HG02870 (cell line): ENCODE measurements around the gene MCM9.
A peak's percentile ranks its signal among the peaks of the same experiment; 100 is the strongest.

Experiments
- ATAC-seq: cut with Tn5 transposase; IDR thresholded peaks from one replicate; pipeline ENCODE4 v1.9.1; 2021; ENCODE audit warnings: mild to moderate bottlenecking, moderate library complexity; ENCODE audit not compliant: unreplicated experiment

The MCM9 gene

DNA sequence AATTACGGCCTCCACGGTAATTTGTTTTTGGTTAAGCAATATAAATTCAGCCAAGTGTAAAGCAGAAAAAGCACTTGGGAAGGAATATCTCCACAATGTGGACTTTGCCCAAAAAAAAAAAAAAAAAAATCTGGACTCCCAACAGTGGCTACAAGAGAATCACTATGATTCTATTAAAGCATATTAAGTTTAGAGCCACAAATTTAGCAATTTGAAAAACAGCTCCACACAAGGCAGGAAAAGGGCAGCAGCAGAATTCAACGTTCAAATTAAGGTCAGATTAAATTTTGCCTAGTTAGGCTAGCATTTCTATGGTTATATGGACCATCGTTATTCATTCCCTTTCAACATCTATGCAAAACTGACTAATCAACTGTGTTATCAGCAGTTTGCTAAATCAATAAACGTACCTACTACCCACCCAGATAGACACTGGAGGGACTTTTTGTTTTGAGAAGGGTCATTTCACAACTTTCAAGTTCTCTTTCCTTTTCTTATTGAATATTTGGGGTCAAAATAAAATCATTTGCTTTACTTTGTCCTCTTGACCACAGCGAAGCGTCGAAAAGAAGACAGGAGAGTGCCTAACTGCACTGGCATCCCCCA is 1.0 kb downstream of the MCM9 start:
- no peak for ATAC-seq

DNA sequence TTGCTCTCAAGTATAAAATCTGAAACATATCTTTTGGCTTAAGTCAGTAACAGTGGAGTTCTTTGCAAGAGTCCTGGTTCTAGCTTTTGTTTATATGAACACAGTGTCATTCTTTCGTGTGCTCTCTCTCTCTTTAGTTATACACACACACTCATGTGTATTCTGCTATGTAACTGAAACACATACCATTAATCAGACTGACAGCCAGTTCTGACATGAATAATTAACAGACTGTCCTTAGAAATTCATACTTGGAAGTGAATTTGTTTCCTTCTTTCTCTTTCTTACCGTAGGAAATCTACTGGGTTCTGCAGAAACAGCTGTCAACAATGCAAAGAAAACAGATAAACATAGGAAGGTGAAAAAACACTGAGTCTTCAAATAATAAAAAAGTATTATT is 2.5 kb downstream of the MCM9 start:
- no peak for ATAC-seq

DNA sequence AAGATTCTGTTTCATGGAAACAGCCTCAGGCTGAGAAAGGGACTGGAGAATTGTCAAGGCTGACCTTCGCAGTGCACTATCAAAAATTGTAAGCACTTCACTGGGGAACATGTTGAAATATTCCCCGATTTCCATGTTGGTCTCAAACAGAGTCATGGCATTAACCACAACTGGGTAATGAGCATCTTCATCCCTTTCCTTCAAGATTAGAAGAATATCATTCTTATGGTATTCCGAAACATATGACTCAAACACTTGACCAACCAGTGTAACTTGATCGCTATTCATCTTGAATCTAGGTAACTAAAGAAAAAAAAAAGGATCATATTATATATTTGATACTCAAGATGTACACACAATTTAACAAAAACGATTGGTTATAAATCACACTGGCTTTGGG is 3.5 kb downstream of the MCM9 start:
- ATAC-seq, result no peak

DNA sequence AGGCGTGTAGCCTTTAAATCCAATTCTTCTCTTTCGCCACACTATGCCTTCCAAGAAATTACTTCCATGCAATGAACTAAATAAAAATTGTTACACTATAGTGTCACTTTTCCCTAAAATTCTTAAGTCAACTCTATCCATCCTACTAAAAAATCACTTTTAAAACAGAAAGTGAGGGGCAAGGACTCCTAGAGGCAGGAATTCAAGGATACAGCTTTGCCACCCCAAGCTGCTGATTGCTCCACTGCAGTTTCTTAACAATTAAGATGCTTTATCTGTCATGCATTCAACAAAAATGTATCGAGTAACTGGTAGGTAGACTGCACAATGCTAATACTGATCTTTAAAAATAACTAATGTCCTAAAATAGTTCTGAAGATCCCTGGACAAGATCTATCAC is 4.3 kb downstream of the MCM9 start:
- no peak for ATAC-seq

DNA sequence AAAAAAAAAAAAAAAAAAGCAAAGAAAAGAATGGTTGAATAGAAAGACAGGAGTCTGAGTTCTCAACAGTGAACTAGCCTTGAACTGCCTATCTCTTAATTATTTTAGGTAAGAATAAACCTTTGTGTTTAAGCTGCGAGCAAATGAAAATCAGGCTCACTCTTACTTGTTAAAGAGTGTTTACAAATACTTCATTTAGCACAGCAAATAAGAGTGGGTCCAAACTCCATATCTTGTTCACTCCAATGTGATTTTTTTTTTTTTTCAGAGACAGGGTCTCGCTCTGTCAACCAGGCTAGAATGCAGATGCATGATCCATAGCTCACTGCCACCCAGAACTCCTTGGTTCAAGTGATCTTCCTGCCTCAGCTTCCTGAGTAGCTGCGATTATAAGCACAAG is 11.9 kb downstream of the MCM9 start:
- no peak for ATAC-seq

DNA sequence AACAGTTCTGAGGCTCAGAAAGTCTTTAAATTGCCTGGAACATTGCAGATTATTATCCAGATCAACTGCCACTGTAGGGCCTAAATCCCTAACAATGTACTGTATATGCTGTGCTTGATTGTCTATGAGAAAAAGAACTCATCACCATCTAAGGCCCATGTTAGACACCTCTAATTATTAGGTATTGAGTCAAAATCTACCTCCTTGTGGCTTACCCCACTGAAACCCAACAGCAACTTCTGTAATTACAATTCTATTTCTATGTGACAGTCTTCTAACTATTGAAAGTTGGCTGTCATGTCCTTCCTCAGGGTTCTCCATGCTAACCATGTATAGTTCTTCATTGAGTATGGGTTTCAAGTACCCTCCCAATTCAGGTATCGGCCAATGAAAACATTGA is 13.9 kb downstream of the MCM9 start:
- ATAC-seq, result peak; percentile 94

DNA sequence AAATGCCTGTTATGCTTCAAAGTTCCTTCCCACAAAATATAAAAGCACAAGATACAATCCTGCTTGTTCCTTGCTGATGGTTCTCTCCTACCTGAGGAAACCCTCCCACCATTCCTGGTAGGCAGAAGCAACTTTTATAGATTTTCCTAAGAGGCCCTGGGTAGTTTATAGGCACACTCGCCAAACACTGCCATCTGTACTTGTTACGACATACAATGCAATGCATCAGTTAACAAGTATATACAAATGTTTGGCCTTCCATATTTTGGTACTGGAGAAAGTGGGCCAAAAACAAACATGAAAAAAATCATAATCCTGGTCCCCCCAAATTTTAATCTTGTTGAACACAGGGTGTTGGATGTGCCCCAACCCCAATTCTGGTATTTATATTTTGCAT is 16.6 kb downstream of the MCM9 start:
- ATAC-seq, result no peak

DNA sequence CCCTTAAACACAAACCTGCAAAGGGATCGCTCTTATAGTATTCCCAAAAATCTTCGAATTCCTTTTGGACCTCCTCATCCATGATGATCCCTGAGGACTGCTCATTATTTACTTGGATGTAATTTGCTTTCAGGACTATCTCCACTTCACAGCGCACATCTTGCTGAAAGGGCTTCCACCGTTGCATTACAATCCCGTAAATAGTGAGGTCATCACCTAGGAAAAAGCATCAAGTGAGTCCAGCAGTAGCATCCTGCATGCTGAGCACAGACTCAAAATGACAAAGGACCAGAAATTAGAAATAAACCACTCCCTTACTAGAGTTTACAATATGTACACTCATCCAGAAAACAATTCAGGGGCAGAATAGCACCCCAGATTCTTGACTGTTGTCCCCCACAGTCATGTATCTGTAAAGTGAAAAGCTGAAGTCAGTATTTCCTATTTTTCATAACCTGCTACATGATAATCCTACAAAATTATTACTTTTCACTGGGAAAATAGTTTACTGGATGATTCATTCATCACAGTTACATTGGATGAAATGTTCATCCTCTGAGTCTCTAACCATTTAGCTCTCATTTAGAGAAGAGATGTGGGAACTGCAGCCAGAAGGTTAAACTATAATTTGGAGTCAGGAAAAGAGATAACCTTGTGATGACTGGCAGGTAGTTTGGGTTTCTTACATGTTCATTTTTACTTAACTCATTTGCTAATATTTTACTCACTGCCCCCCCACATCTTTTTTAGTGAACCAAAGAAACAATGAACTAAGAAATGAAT is 17.2 kb downstream of the MCM9 start:
- ATAC-seq, result no peak

DNA sequence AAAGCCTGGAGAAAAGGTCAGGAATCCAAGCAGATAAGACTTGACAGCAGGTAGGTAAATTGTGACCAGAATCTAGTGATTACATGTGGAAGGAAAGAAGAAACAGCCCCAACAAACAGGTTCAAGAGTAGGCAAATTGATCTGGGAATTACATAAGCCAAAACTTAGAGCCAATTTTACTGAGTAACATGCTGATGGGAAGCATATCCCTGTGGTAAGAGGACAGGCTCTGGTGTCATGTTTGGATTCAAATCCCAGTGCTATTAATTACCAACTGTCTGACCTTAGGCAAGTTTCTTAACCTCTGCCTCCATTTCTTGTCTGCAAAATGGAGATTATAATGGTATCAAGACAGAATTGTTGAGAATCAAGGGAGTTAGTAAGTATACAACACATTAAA is 20.4 kb downstream of the MCM9 start:
- no peak for ATAC-seq

DNA sequence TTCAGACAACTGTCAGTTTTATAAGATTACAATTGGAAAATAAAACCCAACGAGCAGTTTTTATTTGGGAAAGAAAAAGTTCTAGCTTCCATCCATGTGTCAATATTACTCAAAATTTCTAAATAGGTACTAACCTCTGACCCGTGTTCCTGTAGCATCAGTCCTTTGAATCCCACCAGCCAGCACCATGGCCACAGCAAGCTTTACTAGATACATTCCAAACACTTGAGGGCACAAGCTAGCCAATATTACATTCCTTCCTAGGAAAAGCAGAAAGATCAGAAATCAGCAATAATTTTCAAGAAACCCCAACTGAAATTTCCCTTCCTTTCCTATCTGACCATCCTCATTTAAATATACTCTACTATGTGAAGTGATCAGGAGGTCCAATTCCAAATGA is 21.8 kb downstream of the MCM9 start:
- no peak for ATAC-seq

DNA sequence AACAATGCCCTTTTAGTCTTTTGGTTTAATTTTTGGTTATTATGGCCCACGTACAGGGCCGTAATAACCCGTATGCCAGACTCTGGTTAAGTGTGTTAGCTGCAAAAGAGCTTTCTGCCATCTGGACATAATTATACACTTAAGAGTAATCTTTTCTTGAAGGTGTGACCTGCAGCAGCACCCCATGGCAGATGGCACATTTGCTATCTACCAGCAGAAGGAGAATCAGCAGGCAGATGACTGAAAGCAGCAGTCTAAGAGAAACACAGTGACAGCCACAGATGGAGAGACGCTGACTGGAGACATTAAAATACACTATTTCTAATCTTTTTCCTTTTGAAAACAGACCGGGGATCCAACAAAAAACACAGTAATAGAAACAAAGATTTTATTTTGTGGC is 22.3 kb downstream of the MCM9 start:
- no peak for ATAC-seq

DNA sequence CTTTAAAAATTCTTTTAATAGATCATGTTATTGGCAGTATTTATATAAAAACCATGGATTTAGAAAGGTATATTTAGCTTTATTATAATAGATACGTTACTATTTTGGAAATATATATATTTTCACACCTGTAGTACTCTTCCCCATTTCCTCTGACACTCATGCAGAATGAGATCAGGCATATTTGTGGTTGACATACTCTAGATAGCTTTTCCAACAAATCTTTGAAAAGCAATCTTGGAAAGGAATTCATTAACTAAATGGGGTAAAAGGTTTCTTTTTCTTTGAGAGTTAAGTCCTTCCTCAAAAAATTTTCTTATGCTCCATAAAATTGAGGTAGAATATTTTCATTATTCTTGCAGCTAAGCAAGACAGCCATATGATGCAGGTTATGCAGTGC is 26.5 kb downstream of the MCM9 start:
- ATAC-seq, result no peak

DNA sequence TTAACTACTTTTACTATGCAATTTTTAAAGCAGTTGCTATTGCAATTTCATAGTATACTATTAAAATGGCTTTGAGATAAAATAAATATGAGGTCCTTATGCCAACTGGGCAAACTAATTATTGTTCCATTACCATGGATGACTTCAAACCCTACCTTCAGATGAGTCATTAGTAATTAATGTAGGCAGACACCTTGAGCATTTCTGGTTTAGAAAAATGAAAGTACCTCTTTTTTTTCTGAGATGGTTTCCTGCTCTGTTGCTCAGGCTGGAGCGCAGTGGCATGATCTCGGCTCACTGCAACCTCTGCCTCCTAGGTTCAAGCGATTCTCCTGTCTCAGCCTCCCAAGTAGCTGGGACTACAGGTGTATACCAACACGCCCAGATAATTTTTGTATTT is 29.1 kb downstream of the MCM9 start:
- ATAC-seq, result no peak

DNA sequence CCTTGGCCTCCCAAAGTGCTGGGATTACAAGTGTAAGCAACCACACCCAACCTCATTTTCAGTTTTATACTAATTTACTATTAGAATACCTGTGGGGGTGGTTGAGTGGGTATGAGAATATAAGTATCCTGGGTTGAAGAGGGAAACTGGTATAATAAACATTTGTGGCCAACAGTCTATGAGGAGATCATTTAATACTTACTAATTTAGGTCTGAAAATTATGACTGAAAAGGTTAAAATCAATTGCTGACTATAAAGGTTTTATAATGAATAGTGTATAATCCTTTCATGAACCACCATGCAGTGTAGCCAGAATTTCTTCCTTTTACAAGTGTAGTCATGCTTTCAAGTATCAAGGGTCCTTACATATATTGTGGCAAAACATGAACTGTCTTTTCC is 29.9 kb downstream of the MCM9 start:
- ATAC-seq, result no peak

DNA sequence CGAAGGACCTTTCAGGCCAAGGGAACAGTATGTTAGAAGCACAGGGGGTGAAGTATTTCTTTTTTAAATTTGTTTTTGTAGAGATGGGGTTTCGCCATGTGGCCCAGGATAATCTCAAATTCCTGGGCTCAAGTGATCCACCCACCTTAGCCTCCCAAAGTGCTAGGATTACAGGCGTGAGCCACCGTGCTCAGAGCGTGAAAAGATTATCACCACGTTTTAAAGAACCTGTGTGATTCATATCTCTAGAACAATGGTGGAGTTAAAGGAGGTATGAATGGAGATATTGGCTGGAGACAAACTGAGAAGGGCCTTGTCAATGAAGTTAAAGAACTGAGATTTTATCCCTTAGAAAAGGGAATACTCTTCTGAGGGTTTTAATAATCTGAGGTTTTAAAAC is 31.3 kb downstream of the MCM9 start:
- ATAC-seq, result no peak

DNA sequence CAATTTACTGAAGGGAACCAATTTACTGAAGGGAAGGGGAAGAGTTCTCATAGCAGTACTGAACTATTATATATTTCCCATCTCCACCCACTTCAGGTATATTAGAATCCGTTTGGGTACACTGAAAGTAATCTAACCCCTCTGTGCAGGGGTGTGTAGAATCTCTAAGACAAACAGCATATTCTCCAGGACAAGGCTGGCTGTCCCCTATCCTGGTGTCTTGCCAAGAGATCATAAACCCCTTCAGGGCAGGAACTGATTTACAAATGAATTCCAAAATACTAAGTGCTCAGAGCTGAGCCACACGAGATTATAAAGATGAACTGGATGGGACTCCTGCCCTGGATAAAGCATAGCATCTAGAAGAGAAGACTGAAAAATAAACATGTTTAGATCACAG is 31.8 kb downstream of the MCM9 start:
- no peak for ATAC-seq

DNA sequence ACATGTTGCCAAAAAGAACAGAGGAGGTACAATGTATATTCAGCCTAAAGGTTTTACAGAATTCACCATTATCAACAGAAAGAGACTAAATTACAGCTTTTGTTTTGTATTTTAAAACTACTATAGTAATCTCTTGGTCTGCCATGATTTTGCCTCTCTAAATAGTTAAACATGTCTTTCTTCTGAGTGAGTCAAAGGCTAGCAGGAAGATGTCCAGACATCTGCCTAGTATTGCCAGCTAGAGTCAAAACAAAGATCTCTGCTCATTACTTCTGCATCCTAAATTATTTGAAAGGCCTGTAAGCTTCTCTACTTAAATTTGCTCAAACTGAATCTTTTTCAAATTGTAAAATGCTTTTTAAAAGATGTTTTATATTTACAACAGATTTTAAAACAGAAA is 32.2 kb downstream of the MCM9 start:
- ATAC-seq, result no peak

DNA sequence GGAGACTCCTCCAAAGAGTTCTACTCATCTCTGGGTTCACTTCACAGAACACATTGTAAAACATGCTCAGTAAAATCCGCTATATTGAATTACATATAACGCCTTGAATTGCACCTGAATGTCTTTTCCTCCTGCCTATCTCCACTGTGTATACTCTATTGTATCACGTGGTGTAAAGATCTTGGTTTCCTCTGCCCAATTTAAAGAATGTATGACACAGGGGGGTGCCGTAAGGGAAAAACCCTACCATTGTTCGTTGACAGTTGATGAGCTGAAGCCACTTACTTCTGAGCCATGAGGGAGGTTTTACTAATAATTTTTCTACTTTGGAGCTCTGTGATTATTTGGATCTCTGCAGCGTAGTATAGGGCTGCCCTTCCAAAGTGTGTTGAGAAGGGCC is 35.0 kb downstream of the MCM9 start:
- ATAC-seq, result no peak

DNA sequence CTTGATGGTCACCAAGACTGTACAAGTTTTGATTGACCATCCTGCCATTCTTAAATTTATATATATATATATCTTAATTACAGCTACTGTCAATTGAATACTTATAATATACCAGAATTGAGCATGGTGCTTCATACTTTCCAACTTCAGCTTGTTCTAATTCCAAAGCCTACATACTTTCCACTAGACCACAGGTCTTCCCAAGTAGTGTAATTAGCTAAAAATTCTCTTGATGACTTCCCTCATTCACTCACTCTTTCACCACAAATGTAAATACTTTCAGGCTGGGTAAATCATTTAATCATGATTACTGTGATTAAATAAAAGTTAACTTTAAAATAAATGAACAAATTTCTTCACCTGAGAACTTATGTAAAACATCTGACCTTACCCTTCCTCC is 37.6 kb downstream of the MCM9 start:
- ATAC-seq, result no peak

DNA sequence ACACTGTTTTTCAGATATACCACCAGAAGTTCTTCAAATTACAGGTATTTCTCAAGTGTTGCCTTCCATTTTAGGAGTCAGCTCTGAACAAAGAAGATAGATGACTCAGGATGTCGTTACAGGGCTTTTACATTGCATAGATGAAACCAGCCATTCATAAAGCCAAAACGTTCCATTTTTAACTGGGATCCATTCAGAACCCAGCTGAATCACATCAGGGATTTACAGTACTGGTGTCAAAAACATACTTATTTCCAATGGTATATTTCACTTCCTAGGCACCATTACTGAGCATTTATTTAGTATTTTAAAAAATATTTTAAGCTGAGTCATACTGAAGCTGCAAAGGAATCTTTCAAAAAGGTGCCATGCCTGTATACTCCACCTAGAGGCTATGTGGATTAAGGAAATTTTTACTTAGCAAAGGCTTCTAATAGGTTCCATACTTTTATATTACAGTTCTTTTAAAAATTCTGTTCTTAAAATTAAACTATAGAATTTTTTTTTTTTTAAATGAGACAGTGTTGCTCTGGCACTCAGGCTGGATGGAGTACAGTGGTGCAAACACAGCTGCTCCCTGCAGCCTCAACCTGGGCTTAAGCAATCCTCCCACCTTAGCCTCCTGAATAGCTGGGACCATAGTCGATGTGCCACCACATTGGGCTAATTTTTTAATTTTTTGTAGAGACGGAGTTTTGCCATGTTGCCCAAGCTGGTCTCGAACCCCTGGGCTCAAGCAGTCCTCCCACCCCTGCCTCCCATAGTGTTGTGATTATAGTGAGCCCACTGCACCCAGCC is 38.4 kb downstream of the MCM9 start:
- peak; percentile 22 for ATAC-seq

DNA sequence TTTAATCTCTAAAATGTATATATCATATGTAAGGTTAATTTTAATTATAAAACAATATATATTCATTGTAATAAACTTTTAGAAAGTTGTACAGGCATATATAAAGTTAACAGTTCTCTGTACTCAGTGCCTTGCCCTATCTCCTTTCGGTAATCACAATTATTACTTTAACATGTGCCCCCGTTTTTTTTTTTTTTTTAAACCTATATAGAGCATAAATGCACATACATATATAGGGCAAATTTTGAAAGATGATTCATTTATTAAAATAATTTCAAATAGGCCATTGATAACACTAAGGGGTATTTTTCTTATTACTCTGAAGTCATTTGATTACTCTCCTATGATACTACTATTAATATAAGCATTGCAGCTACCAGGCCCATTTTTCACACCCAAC is 39.1 kb downstream of the MCM9 start:
- no peak for ATAC-seq

DNA sequence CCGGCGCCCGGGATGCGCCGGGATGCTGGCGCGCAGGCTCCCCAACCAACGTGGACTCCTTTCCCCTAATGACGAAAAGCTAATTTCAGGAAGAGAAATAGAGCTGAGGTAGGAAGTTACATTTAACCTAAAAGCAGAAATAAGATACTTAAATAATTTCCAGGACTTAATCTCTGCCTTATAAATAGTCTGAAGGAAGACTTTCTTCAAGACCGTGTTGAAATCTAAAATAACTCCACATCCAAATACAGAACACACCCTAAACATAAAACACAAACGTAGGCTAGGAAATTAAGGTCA is 39.7 kb downstream of the MCM9 start:
- no peak for ATAC-seq
